GM21390 (cell line): Measurements from ENCODE around the gene RHD.
"Not testable (repeated sequence)": the region's sequence is repeated elsewhere in the genome, so short reads cannot be mapped to it uniquely, and the experiment has no call there.

ENCODE experiments used
- ATAC-seq: cut with Tn5 transposase; IDR thresholded peaks from one replicate; pipeline ENCODE4 v1.9.1; 2021; ENCODE audit not compliant: unreplicated experiment

RHD gene

DNA sequence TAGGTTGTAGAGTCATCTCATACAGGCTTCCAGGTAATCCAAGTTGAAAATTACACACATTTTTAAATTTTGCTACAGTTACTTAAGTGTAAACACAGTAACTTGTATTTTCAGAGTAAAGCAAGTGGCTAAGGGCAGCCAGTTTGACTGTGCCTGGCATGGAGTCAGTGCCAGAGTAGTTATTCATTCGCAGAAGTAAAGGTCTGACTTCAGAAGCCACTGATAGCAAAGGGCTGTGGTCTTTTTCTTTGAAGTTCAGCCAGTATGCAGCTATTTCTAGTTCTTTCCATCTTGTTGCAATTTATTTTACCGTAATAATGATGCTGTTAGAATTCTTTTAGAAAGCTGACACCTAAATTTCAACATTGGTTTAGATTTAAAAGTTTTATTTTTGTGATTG is 75.2 kb downstream of the RHD start:
- ATAC-seq: no peak

DNA sequence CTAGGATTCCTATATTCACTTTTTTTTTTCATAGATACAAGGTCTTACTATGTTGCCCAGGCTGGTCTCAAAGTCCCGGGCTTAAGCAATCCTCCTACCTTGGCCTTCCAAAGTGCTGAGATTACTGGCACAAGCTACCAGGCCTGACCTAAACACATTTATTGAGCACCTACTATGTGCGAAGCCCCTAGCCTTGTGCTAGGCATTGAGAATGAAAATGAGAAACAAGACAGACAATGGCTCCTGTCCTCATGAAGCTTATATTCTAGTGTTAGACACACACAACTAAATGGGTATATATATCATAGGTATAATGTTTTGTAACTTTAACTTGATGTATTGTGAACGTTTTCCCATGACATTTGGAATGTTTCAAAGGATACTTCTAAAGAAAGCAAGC is 77.3 kb downstream of the RHD start:
- ATAC-seq: no peak

DNA sequence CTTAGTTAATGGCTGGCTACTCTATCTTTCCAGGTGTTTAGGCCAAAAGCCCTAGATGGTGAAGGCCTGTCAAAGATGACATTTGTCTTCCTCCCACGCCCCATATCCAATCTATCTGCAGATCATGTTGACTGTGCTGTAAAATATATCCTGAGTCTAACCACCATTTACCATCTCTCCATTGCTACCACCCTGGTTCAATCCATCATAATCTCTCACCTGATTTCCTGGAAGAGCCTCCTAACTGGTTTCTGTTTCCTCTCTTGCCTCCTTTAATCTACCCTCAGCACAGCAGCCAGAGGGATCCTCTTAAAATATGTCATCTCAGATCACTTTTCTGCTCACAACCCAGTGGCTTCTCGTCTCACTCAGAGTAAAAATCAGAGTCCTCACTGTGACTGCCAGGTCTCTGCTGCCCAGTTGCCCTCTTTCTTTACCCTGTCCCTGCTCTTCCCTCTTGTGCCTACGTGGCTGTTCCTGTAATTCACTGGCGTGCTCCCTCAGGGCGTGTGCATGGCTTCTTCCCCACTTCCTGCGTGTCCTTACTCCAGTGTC is 83.6 kb downstream of the RHD start:
- no peak for ATAC-seq

DNA sequence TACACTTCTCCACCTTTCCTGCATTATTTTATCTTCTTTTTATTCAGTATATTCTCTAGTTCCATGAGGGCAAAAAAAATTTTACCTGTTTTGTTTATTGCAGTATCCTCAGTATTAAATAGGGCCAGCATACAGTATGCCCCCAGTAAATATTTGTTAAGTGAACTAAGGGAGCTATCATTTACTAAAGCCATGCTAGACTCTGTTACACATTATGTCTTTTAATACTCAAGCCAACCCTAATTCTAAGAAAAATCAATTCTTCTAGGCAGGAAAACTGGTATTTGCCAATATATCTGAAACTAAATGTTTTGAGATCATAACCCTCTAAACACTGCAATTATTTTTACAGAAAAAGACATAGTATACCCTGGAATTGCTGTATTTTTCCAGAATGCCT is 84.1 kb downstream of the RHD start:
- no peak for ATAC-seq

DNA sequence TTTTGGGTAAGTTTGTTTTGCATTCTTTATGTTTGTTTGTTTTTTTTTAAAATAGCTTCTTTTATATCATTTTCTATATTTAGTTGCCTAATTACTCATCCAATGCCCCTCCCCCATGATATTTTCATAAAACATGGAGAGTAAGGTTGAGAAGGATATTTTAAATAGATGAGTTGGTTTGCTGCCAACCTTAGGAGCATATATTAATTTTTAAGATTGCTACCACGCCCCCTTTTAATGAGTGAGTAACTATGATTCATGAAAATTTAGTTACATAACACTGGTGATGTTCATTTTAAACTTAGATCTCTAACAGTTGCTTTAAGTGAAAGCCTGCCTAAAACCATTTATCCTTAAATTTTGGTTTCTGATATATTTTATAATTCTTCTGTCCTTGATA is 84.5 kb downstream of the RHD start:
- ATAC-seq: no peak

DNA sequence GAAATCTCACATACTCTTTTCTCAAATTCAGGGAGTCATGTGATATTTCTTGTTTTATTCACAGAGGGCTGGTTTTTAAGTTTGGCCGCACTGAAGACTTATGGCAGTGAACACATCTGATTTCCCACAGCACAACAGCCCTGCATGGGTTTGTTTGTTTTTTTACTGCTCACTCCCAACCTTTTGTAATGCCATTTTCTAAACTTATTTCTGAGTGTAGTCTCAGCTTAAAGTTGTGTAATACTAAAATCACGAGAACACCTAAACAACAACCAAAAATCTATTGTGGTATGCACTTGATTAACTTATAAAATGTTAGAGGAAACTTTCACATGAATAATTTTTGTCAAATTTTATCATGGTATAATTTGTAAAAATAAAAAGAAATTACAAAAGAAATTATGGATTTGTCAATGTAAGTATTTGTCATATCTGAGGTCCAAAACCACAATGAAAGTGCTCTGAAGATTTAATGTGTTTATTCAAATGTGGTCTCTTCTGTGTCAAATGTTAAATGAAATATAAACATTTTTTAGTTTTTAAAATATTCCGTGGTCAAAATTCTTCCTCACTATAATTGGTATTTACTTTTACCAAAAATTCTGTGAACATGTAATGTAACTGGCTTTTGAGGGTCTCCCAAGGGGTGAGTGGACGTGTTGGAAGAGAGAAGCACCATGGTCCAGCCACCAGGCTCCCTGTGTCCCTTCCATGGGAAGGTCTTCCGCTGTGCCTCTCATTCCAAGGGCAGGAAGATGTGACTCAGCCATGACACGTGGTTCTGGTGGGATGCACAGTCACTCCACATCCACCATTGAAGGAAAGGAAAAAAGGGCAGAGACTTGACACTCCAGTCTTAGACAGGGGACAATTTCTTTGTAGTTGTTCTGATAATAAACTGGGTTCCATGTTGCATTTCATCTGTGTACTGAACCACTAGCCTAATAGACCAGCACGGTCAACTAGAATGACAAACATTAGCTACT is 88.6 kb downstream of the RHD start:
- ATAC-seq: no peak

DNA sequence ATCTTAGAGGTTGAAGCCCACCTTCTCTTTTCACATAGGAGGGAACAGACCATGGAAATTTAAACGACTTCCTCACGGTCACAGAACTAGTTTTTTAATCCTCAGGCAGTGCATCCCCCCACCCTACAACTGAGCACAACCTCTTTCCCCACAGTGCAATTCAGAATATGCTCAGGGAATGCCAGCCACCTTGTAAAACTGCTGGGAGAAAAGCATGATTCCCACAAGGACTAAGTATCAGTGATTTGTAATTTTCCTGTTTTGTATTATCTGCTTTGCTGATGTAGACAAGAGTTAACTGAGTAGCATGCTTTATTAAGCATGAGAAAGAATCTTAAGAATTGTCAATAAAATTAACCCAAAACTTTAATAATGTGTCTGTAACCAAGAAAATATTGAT is 89.6 kb downstream of the RHD start:
- ATAC-seq: no peak

DNA sequence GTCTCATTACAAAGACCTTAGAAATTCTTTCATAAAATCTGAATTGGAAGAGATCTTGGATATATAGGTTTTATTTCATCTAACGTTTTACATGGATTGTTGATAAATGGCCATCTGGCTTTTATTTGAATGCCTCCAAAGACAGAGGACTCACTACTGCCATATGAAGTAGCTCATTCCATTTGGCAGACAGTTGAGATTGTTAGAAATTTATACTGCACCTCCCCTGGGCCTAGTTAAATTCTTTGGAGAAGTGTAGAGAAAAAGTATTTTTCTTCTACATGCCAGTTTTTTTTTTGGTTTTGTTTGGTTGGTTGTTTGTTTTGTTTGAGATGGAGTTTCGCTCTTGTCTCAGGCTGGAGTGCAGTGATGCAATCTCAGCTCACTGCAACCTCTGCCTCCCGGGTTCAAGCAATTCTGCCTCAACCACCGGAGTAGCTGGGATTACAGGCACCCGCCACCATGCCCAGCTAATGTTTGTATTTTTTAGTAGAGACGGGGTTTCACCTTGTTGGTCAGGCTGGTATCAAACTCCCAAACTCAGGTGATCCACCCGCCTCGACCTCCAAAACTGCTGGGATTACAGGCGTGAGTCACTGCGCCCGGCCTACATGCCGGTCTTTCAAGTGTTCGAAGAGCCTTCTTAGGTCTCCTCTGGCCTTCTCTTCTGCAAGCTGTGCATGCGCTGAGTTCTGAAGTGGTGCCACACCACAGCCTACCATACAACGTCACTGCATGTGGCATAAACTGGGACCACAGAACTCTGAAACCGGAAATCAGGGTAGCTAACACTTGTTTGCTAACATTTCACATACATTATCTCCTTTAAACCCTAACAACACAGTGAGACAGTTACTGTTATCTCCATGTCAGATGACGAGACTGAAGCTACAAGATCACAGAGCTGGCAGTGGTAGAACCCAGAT is 90.6 kb downstream of the RHD start:
- ATAC-seq: not testable (repeated sequence)

DNA sequence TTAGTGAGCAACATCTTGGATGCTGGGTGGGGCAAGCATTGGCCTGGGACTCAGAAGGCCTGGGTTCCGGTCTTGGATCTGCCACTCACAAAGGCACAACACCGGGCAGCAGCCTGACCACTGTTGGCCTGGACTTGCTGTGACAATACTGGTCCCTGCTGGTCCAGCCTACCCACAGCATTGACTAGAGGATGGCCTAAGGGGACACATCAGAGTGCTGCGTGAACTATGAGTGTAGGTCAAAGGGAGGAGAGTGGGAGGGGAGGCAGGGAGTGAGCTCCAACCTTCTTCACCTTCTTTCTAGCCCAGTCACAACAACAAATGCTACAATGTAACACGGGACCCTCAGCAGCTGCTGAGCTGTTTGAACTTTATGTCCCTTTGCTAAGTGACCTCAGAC is 96.9 kb downstream of the RHD start:
- ATAC-seq: no peak

DNA sequence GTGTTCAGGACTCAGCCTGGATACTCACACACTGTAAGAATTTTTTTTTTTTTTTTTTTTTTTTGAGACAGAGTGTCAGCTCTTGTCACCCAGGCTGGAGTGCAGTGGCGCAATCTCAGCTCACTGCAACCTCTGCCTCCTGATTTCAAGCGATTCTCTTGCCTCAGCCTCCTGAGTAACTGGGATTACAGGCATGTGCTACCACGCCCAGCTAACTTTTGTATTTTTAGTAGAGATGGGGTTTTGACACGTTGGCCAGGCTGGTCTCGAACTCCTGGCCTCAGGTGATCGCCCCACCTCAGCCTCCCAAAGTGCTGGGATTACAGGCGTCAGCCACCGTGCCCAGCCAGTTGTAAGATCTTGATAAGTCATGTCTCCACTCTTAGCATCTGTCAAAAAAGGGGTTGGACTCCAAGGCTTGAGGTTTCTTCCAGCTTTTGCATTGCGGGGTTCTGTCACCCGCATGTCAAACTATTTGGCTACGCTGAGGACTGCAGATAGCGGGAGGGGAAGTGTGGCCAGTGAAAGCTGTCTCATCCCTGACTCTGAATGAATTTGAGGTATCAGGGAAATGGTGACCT is 97.5 kb downstream of the RHD start:
- not testable (repeated sequence) for ATAC-seq

DNA sequence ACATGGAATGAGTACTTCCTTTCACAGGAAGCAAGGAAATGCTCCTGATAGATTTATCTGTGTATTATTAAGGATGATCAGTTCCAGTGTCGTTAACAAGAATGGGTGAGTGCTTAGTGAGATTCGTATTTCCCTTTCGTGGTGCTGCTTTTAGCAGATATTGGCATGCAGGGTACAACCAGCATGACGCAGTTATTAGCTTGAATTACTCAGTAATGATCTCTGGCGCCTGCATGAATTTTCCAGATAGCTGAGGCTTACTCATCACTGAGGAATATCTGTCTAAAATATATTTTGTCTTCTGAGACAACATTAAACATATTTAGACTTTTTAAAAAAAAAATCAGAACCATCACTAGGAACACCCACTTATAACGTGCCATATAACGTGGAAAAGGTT is 99.4 kb downstream of the RHD start:
- ATAC-seq: not testable (repeated sequence)

DNA sequence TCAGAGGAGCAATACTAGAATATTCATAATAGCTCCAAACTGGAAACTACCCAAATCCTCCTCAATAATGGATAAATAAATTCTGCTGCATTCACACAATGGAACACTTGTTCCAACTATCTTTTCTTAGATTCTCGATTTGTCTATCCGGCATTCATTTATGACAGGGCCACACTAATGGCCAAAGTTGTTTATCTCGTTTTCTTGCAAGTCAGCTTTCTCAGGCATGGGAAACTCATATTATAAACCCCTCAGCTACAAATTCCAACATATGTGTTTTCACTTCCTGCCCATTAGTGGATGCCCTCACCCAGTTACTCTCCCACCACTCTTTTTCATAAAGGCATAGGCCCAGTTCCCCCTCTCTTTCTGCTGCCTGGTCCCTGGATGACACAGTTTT is 106.1 kb downstream of the RHD start:
- not testable (repeated sequence) for ATAC-seq
